ENCODE results near the gene ZNF670. TPM values are rescaled to one million over a fixed set of nuclear protein-coding genes. Genes with fewer than 3 reads are reported as not detected.

The ZNF670 gene
- total RNA-seq, 4 donors from 2014 or later = 1.9 to 4.6 (median 2.6) TPM

- Histone ChIP-seq H3K9me3 (no peaks in the 10 kb centered on the region), H3K27me3 (no peaks in the 10 kb centered on the region), H3K4me3 (no peak overlapping the region), H3K4me1 (no peaks in the 10 kb centered on the region), H3K27ac (no peak overlapping the region), H3K36me3 (no peaks in the 10 kb centered on the region)
- TF ChIP-seq EP300 (IDR thresholded peaks at IDR 0.05; ENCODE audit: low read depth) (no peak), CTCF (IDR thresholded peaks at IDR 0.05) (no peak), POLR2AphosphoS5 (IDR thresholded peaks at IDR 0.05) (no peak), POLR2A (IDR thresholded peaks at IDR 0.05) (no peak)
- 83% methylated on average over 13 of the region's 14 CpGs; no CpG with 5 or more reads in 1 of the 2 donors for WGBS, 2 donors (ENCODE audit: low coverage in 1 of 2)
- intact Hi-C loops (cut with DNase I; ENCODE audit: low total_unique reads) (no loop called here), in situ Hi-C loops (cut with MboI; ENCODE audit: low pct_ligation_motif_present in 1 of 4, low pct_unique_long_range_greater_than_20kb in 1 of 4, low sequenced_read_pairs in 3 of 4) (no loop called here)
- DNase-seq = no peak
These were observed 11.8 kb upstream of the ZNF670 start for GRCh38 chr1:247090455-247090854.

DNA sequence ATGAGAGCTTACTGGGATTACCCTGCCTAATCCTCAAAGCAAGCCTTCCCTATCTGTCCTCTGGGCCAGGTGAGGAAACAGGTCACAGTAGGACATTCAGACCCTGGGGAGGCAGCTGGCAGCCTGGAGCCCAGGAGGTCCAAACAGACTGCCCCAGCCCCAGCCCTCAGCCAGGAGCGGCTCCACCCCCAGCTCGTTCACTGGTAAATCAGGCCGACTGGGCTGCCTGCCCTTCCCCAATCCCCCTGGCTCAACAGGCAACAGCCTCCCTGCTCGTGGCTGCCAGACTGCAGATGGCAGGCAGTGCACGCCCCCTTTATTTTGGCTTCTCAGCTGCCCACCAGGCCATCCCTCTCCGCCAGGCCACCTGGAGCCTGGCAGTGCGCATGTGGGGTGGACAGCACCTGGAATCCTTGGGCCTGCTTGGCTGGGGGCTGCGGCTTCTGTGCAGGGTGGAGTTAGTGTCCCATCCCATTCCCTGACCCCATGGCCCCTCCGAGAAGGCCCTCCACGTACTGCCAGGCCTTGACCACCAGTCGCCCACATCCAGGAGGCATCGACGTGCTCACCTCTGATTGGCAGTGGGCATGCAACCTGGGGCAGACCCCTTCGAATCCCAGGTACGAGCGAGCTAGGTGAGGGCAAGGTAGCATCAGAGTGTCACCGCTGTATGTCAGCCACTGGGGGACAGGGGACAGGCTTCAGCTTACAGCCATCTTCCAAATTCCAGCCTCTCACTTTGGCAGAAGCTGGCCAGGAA lies 11.2 kb upstream of the ZNF670 start:
- Histone ChIP-seq H3K4me3 (no peak overlapping the region), H3K4me1 (no peaks in the 10 kb centered on the region), H3K27ac (no peak overlapping the region), H3K9me3 (no peaks in the 10 kb centered on the region), H3K36me3 (no peaks in the 10 kb centered on the region), H3K27me3 (no peaks in the 10 kb centered on the region)
- WGBS, 2 donors (ENCODE audit: low coverage in 1 of 2) = 93% methylated on average over 16 of the region's 17 CpGs; no CpG with 5 or more reads in 1 of the 2 donors
- DNase-seq = no peak
- intact Hi-C loops (cut with DNase I; ENCODE audit: low total_unique reads) = no loop called here
- in situ Hi-C loops (cut with MboI; ENCODE audit: low pct_ligation_motif_present in 1 of 4, low pct_unique_long_range_greater_than_20kb in 1 of 4, low sequenced_read_pairs in 3 of 4) = no loop called here
- no peak for TF ChIP-seq POLR2A (IDR thresholded peaks at IDR 0.05)
- no peak for TF ChIP-seq POLR2AphosphoS5 (IDR thresholded peaks at IDR 0.05)
- no peak for TF ChIP-seq CTCF (IDR thresholded peaks at IDR 0.05)

- Histone ChIP-seq H3K27me3 (no peaks in the 10 kb centered on the region), H3K27ac (no peak overlapping the region), H3K36me3 (no peaks in the 10 kb centered on the region), H3K4me1 (no peaks in the 10 kb centered on the region), H3K9me3 (no peaks in the 10 kb centered on the region), H3K4me3 (no peak overlapping the region)
- TF ChIP-seq POLR2AphosphoS5 (IDR thresholded peaks at IDR 0.05) = no peak
- in situ Hi-C loops (cut with MboI; ENCODE audit: low pct_ligation_motif_present in 1 of 4, low pct_unique_long_range_greater_than_20kb in 1 of 4, low sequenced_read_pairs in 3 of 4) (no loop called here), intact Hi-C loops (cut with DNase I; ENCODE audit: low total_unique reads) (no loop called here)
- 87% methylated on average over 4 of the region's 4 CpGs; no CpG with 5 or more reads in 1 of the 2 donors for WGBS, 2 donors (ENCODE audit: low coverage in 1 of 2)
- no peak for DNase-seq
These were observed 10.4 kb upstream of the ZNF670 start for GRCh38 chr1:247088967-247089366.

GRCh38 chr1:247087256-247087655 lies 8.6 kb upstream of the ZNF670 start:
- H3K9me3 ChIP-seq = no peaks in the 10 kb centered on the region
- no peaks in the 10 kb centered on the region for H3K4me1 ChIP-seq
- H3K27ac ChIP-seq = no peak overlapping the region
- no peak for DNase-seq
- TF ChIP-seq POLR2AphosphoS5 (IDR thresholded peaks at IDR 0.05) (no peak), CTCF (IDR thresholded peaks at IDR 0.05) (no peak), EP300 (IDR thresholded peaks at IDR 0.05; ENCODE audit: low read depth) (no peak), POLR2A (IDR thresholded peaks at IDR 0.05) (no peak)
- H3K27me3 ChIP-seq = no peaks in the 10 kb centered on the region
- no peak overlapping the region for H3K4me3 ChIP-seq
- in situ Hi-C loops (cut with MboI; ENCODE audit: low pct_ligation_motif_present in 1 of 4, low pct_unique_long_range_greater_than_20kb in 1 of 4, low sequenced_read_pairs in 3 of 4) = no loop called here
- H3K36me3 ChIP-seq = no peaks in the 10 kb centered on the region
- WGBS, 2 donors (ENCODE audit: low coverage in 1 of 2) = 27% methylated on average over 1 of the region's 1 CpG; no CpG with 5 or more reads in 1 of the 2 donors
- intact Hi-C loops (cut with DNase I; ENCODE audit: low total_unique reads) = no loop called here

Measured in transverse colon (tissue), 4 donors.